ENCODE data around the gene POPDC2.
"Not testable (repeated sequence)": the region's sequence is repeated elsewhere in the genome, so short reads cannot be mapped to it uniquely, and the experiment has no call there.

Gene POPDC2

GRCh38 chr3:119660474-119661440, at the start of gene POPDC2:
TSS of gene POPDC2 (minus strand) at chr3:119660589. CDS start at chr3:119660423, 166 bp downstream.
- no peak for DNase-seq

- no peak for DNase-seq
Measured at GRCh38 chr3:119703820-119704531, 43.6 kb upstream of the POPDC2 start.

- peak; percentile 98 for DNase-seq
Measured at GRCh38 chr3:119702530-119703527, 42.4 kb upstream of the POPDC2 start, which contains the start of gene CFAP91. TSS of gene CFAP91 (plus strand) at chr3:119703022. CDS start at chr3:119703099, 77 bp downstream.

GRCh38 chr3:119700920-119701734, 40.7 kb upstream of the POPDC2 start:
- DNase-seq: no peak

- no peak for DNase-seq
Measured at GRCh38 chr3:119700269-119700919, 40.0 kb upstream of the POPDC2 start.

GRCh38 chr3:119697394-119697793, 37.0 kb upstream of the POPDC2 start:
- DNase-seq: no peak

GRCh38 chr3:119695480-119695879, 35.1 kb upstream of the POPDC2 start:
- no peak for DNase-seq

- DNase-seq: no peak
Measured at GRCh38 chr3:119690043-119690656, 29.8 kb upstream of the POPDC2 start.

- no peak for DNase-seq
Measured at GRCh38 chr3:119683421-119683820, 23.0 kb upstream of the POPDC2 start.

- DNase-seq: peak; percentile 61
Measured at GRCh38 chr3:119681279-119681678, 20.9 kb upstream of the POPDC2 start.

GRCh38 chr3:119679874-119680273, 19.5 kb upstream of the POPDC2 start:
- DNase-seq: no peak

- DNase-seq: not testable (repeated sequence)
Measured at GRCh38 chr3:119678209-119678608, 17.8 kb upstream of the POPDC2 start.

- no peak for DNase-seq
Measured at GRCh38 chr3:119677641-119677934, 17.2 kb upstream of the POPDC2 start.

GRCh38 chr3:119676771-119677640, 16.6 kb upstream of the POPDC2 start, which contains the start of gene COX17:
TSS of gene COX17 (minus strand) at chr3:119677406. CDS start at chr3:119677310, 96 bp downstream.
- peak; percentile 100 for DNase-seq

- DNase-seq: no peak
Measured at GRCh38 chr3:119676020-119676419, 15.6 kb upstream of the POPDC2 start.

- DNase-seq: no peak
Measured at GRCh38 chr3:119675188-119675874, 14.9 kb upstream of the POPDC2 start.

GRCh38 chr3:119673875-119674274, 13.5 kb upstream of the POPDC2 start:
- no peak for DNase-seq

- no peak for DNase-seq
Measured at GRCh38 chr3:119672776-119673175, 12.4 kb upstream of the POPDC2 start.
